Stomach (tissue), 4 donors: ENCODE results near the gene FITM2.

Experiments used
- CTCF ChIP-seq, 7 experiments: fragments of 450-650 bp in 4 of 7; fragments of 200-600 bp in 3 of 7; sonication (generic) in 3 of 7; IDR thresholded peaks; one replicate each; pipeline ENCODE4 v1.5.1; 2016 to 2019; ENCODE audit warnings: antibody characterized with exemption in 7 of 7, control low read depth in 2 of 7, mild to moderate bottlenecking in 1 of 7
- POLR2A ChIP-seq, 4 donors: fragments of 450-650 bp; IDR thresholded peaks; one replicate each; pipeline ENCODE4 v1.6.1; 2016; ENCODE audit warnings: antibody characterized with exemption in 4 of 4, control low read depth in 2 of 4, mild to moderate bottlenecking in 1 of 4, moderate library complexity in 1 of 4

- TF ChIP-seq CTCF (IDR thresholded peaks at IDR 0.05) (no peak), POLR2A (IDR thresholded peaks at IDR 0.05) (no peak)
Observed at GRCh38 chr20:44342248-44342647, 31.2 kb upstream of the FITM2 start.
